ENCODE results near the gene EDAR.

- TF ChIP-seq, protein P1, sequence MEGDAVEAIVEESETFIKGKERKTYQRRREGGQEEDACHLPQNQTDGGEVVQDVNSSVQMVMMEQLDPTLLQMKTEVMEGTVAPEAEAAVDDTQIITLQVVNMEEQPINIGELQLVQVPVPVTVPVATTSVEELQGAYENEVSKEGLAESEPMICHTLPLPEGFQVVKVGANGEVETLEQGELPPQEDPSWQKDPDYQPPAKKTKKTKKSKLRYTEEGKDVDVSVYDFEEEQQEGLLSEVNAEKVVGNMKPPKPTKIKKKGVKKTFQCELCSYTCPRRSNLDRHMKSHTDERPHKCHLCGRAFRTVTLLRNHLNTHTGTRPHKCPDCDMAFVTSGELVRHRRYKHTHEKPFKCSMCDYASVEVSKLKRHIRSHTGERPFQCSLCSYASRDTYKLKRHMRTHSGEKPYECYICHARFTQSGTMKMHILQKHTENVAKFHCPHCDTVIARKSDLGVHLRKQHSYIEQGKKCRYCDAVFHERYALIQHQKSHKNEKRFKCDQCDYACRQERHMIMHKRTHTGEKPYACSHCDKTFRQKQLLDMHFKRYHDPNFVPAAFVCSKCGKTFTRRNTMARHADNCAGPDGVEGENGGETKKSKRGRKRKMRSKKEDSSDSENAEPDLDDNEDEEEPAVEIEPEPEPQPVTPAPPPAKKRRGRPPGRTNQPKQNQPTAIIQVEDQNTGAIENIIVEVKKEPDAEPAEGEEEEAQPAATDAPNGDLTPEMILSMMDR (IDR thresholded peaks at IDR 0.05) = no peak
- TF ChIP-seq POLR2A (IDR thresholded peaks at IDR 0.05) = no peak
Observed at GRCh38 chr2:108911401-108911800, 77.6 kb downstream of the EDAR start.

Measured in Peyer's patch (tissue), 4 donors.